ENCODE measurements around the gene LIMCH1.

- no peak for TF ChIP-seq CTCF (IDR thresholded peaks at IDR 0.05; ENCODE audit: borderline replicate concordance, extremely low read depth, low read length, poor library complexity, severe bottlenecking)
- no peak for TF ChIP-seq EZH2 (IDR thresholded peaks at IDR 0.05; ENCODE audit: borderline replicate concordance, low read depth, low read length, severe bottlenecking)
These were observed 8.7 kb downstream of the LIMCH1 start for GRCh38 chr4:41546638-41547037.

Data from DND-41 (cell line).